GM21786 (cell line): Measurements from ENCODE around the gene GPI.
"Not testable (repeated sequence)": the region's sequence is repeated elsewhere in the genome, so short reads cannot be mapped to it uniquely, and the experiment has no call there.

ENCODE experiments used
- ATAC-seq: cut with Tn5 transposase; IDR thresholded peaks from one replicate; pipeline ENCODE4 v1.9.1; 2021; ENCODE audit not compliant: unreplicated experiment

The GPI gene

GRCh38 chr19:34366738-34367623, 2.0 kb downstream of the GPI start:
- ATAC-seq: no peak

- ATAC-seq: no peak
Observed at GRCh38 chr19:34367624-34367957, 2.6 kb downstream of the GPI start.

- ATAC-seq: no peak
Observed at GRCh38 chr19:34368338-34368737, 3.3 kb downstream of the GPI start.

- not testable (repeated sequence) for ATAC-seq
Observed at GRCh38 chr19:34369166-34369565, 4.2 kb downstream of the GPI start.

GRCh38 chr19:34370117-34370516, 5.1 kb downstream of the GPI start:
- no peak for ATAC-seq

- no peak for ATAC-seq
Observed at GRCh38 chr19:34370983-34371382, 6.0 kb downstream of the GPI start.

GRCh38 chr19:34373601-34374288, 8.7 kb downstream of the GPI start:
- no peak for ATAC-seq

GRCh38 chr19:34375598-34375997, 10.6 kb downstream of the GPI start:
- ATAC-seq: no peak

- no peak for ATAC-seq
Observed at GRCh38 chr19:34380639-34381241, 15.7 kb downstream of the GPI start.

GRCh38 chr19:34381399-34382251, 16.6 kb downstream of the GPI start:
- no peak for ATAC-seq

- ATAC-seq: no peak
Observed at GRCh38 chr19:34382471-34382870, 17.5 kb downstream of the GPI start.

- ATAC-seq: no peak
Observed at GRCh38 chr19:34383599-34383998, 18.6 kb downstream of the GPI start.

GRCh38 chr19:34386645-34387445, 21.8 kb downstream of the GPI start:
- ATAC-seq: no peak

- no peak for ATAC-seq
Observed at GRCh38 chr19:34387446-34387810, 22.4 kb downstream of the GPI start.

- ATAC-seq: not testable (repeated sequence)
Observed at GRCh38 chr19:34388745-34389144, 23.7 kb downstream of the GPI start.

GRCh38 chr19:34391813-34392212, 26.8 kb downstream of the GPI start:
- no peak for ATAC-seq

GRCh38 chr19:34393031-34393430, 28.0 kb downstream of the GPI start:
- no peak for ATAC-seq

- no peak for ATAC-seq
Observed at GRCh38 chr19:34393629-34394028, 28.6 kb downstream of the GPI start.

- no peak for ATAC-seq
Observed at GRCh38 chr19:34397853-34398252, 32.9 kb downstream of the GPI start.

GRCh38 chr19:34399886-34400285, 34.9 kb downstream of the GPI start:
- ATAC-seq: no peak
